Measurements from ENCODE around the gene SPACA5.
"Not testable (repeated sequence)": the region's sequence is repeated elsewhere in the genome, so short reads cannot be mapped to it uniquely, and the experiment has no call there.

The SPACA5 gene

DNA sequence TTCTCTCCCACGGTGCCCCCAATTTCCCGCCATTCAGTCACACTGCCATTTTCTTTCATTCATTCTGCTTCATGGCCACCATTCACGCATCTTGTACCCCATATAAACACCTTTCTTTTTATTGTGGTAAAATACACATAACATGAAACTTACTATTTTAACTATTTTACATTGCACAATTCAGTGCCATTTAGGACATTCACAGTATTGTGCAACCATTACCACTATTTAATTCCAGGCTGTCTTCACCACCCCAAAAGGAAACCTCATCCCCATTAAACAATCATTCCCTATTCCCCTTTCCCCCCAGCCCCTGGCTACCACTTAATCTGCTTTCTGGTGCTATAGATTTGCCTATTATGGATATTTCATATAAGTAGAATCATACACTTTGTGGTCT lies 15.9 kb downstream of the SPACA5 start:
- TF ChIP-seq, protein P1, sequence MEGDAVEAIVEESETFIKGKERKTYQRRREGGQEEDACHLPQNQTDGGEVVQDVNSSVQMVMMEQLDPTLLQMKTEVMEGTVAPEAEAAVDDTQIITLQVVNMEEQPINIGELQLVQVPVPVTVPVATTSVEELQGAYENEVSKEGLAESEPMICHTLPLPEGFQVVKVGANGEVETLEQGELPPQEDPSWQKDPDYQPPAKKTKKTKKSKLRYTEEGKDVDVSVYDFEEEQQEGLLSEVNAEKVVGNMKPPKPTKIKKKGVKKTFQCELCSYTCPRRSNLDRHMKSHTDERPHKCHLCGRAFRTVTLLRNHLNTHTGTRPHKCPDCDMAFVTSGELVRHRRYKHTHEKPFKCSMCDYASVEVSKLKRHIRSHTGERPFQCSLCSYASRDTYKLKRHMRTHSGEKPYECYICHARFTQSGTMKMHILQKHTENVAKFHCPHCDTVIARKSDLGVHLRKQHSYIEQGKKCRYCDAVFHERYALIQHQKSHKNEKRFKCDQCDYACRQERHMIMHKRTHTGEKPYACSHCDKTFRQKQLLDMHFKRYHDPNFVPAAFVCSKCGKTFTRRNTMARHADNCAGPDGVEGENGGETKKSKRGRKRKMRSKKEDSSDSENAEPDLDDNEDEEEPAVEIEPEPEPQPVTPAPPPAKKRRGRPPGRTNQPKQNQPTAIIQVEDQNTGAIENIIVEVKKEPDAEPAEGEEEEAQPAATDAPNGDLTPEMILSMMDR (IDR thresholded peaks at IDR 0.05; ENCODE audit: low read depth, low read length) = no peak
- in situ Hi-C loops (cut with HindIII; ENCODE audit: low sequenced_read_pairs) = no loop called here
- no peak for DNase-seq (ENCODE audit: low read depth, low spot score)
- H3K4me3 ChIP-seq (ENCODE audit: low read depth, low read length) = no peak overlapping the region

DNA sequence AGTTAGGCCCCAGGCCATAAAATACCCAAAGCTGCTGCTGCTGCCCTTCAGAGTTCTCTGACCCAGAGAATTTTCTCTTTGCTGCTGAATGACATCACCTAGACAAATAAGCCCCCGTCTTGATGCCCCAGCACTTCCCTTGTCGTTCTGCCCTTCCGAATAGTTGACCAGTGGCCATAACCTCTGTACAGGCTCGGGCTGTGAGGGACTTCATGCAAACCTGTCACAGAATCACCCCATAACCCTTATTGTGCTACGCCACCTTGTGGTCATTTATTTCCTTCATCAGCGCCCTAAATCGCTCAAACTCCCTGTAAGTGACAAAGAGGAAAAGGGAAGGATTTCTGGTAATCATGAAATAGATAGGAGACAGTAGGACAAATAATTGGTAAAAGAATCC lies 18.8 kb downstream of the SPACA5 start:
- TF ChIP-seq, protein P1 (IDR thresholded peaks at IDR 0.05; ENCODE audit: low read depth, low read length) = peak; percentile 54
- in situ Hi-C loops (cut with HindIII; ENCODE audit: low sequenced_read_pairs) = no loop called here
- DNase-seq (ENCODE audit: low read depth, low spot score) = peak; percentile 60
- H3K4me3 ChIP-seq (ENCODE audit: low read depth, low read length) = no peak overlapping the region

DNA sequence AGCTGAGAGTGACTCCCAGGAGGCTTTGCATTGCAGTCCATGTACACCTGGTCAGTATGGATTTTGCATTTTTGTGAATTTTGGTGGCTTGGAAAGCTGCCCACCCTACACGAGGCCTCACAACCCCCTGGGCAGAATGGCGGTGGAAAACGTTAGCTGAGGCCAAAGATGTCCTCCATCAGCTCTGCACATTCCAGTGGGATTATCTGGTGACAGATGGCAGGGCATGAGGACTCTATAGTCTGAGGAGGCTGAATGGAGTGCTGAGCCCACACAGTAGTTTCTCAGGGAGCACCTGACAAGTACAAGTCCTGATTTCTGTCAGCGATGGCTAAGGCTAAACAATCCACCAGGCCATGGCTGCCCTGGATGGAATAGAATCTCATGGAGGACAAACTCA lies 20.8 kb downstream of the SPACA5 start:
- in situ Hi-C loops (cut with HindIII; ENCODE audit: low sequenced_read_pairs); H3K4me3 ChIP-seq (ENCODE audit: low read depth, low read length); DNase-seq (ENCODE audit: low read depth, low spot score): not testable (repeated sequence)

DNA sequence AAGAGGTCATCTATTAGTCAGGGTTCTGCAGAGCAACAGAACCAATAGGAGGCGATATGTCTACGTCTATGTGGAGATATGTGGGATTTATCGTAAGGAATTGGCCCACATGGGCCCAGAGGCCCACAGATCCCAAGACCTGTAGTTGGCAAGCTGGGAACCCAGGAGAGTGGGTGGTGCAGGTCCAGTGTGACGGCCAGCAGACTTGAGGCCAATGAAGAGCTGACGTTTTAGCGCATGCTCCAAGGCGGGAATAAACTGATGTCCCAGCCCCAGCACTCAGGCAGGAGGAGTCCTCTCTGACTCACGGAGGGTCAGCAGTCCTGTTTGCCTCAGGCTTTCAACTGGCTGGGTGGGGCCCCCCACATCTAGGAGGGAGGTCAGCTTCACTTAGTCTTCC lies 21.3 kb downstream of the SPACA5 start:
- DNase-seq (ENCODE audit: low read depth, low spot score) = no peak
- in situ Hi-C loops (cut with HindIII; ENCODE audit: low sequenced_read_pairs) = no loop called here
- no peak overlapping the region for H3K4me3 ChIP-seq (ENCODE audit: low read depth, low read length)
- TF ChIP-seq, protein P1 (IDR thresholded peaks at IDR 0.05; ENCODE audit: low read depth, low read length) = no peak

DNA sequence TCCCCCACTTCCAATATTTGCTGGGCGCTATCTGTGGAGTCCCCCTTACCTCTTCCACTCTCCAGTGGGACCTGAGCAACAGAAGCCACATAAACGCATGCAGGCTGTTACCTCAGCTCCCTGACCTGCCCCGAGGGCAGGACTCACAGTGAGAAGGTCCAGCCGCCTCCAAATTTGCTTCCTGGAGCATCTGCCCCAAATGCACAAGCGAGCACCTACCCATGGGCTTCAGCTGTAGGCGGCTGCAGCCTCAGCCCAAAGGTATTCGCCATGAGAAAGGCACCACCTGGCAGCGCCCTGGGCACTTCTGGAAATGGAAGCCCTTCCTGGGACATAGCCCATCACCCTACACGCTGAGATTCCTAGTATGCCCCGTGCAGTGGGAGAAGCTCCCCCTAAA lies 23.4 kb downstream of the SPACA5 start:
- TF ChIP-seq, protein P1 (IDR thresholded peaks at IDR 0.05; ENCODE audit: low read depth, low read length) = no peak
- in situ Hi-C loops (cut with HindIII; ENCODE audit: low sequenced_read_pairs) = no loop called here
- no peak for DNase-seq (ENCODE audit: low read depth, low spot score)
- no peak overlapping the region for H3K4me3 ChIP-seq (ENCODE audit: low read depth, low read length)

DNA sequence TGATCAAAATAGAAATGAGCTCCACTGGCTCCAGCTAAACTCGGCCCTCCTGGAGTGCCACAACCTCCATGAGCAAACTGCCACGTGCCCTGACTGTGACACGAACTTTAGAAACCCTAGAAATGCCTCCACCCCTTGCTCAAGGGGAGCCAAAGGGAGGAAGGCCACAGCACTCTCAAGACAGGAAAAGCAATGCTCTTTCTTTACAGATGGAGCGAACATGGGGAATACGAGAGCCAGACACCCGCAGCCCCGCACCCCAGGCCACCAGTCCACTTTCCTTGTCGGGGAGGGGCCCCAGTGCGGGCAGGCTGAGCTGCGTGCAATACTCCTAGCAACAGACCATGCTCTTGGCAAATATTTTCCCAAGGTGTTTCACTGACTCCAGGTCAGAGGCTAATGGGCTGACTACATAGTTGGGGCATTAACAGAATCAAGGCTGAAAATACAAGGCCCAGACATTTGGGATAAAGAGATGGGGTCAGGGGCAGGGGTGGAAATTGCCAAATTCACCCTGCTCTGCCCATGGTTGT lies 23.9 kb downstream of the SPACA5 start:
- in situ Hi-C loops (cut with HindIII; ENCODE audit: low sequenced_read_pairs); DNase-seq (ENCODE audit: low read depth, low spot score); H3K4me3 ChIP-seq (ENCODE audit: low read depth, low read length): not testable (repeated sequence)

DNA sequence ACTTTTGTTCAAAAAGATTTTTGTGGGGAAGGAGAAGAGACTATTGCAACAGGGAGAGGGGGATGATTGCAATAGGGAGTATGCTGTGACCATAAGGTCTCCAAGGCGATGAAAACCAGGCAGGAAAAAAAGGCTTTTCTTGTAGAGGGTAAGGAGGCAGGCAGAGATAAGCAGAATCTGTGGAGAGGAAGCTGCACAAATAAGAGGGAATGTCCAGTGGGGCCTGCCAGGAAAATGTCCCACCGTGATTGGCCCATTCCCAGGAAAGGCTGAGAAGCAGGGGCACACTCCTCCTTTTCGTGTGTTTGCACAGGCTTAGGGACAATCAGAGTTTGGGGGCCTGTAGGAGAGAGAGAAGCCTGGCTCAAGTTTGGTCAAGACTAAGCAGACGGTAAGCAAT lies 29.1 kb downstream of the SPACA5 start:
- in situ Hi-C loops (cut with HindIII; ENCODE audit: low sequenced_read_pairs) = no loop called here
- DNase-seq (ENCODE audit: low read depth, low spot score) = no peak
- TF ChIP-seq, protein P1 (IDR thresholded peaks at IDR 0.05; ENCODE audit: low read depth, low read length) = no peak
- H3K4me3 ChIP-seq (ENCODE audit: low read depth, low read length) = no peak overlapping the region

DNA sequence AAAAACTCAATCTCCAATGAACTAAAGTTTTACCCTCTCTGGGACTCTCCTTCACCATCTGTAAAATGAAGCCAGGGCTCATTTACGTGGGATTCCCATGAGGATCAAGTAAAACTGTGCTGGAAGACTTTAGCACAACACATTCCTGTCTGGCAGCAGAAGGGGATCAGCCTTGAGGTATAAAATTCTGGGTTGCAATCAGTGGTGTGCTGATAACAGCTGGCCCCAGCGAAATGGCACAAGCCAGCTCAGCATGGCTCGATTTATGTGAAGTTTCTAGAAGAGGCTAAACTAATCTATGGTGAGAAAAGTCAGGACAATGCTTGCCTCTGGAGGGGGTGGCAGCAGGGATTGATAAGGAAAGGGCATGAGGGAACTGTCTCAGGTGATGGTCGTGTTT lies 36.3 kb downstream of the SPACA5 start:
- TF ChIP-seq, protein P1 (IDR thresholded peaks at IDR 0.05; ENCODE audit: low read depth, low read length) = no peak
- in situ Hi-C loops (cut with HindIII; ENCODE audit: low sequenced_read_pairs) = no loop called here
- no peak for DNase-seq (ENCODE audit: low read depth, low spot score)
- no peak overlapping the region for H3K4me3 ChIP-seq (ENCODE audit: low read depth, low read length)

Data from astrocyte of the spinal cord (primary cell).